GM10847 (cell line): ENCODE measurements around the gene TENT4B.

Source experiments
- POLR2A ChIP-seq: IDR thresholded peaks from 2 replicates; pipeline ENCODE4 v1.6.1; 2011; ENCODE audit not compliant: insufficient read length; ENCODE audit errors: extremely low read depth

Gene TENT4B

GRCh38 chr16:50251375-50252081 is 98.4 kb downstream of the TENT4B start:
- no peak for TF ChIP-seq POLR2A

DNA sequence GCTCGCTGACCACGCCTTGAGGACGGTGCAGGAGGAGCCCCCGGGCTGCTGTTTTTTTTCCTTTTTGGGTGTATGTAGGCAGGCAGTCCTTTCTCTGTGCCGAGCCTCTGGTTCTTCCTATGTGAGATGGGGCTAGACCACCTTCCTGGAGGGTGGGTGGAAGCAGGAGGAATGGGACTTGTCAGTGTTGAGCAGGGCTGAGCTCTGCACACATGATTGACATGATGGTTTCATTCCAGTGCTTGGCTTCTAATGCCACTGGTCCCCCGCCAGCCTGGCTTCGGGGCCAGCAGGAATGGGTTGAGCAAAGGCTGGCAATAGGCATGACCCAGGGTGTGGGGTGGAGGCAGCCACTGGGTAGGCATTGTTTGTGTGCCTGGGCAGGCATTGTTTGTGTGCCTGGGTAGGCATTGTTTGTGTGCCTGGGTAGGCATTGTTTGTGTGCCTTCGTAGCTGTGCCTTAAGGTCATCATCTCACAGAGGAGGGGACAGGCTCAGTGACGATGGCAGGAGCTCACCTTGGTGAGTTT is 99.0 kb downstream of the TENT4B start:
- no peak for TF ChIP-seq POLR2A

- no peak for TF ChIP-seq POLR2A
Measured at GRCh38 chr16:50252874-50253513, 99.9 kb downstream of the TENT4B start.

DNA sequence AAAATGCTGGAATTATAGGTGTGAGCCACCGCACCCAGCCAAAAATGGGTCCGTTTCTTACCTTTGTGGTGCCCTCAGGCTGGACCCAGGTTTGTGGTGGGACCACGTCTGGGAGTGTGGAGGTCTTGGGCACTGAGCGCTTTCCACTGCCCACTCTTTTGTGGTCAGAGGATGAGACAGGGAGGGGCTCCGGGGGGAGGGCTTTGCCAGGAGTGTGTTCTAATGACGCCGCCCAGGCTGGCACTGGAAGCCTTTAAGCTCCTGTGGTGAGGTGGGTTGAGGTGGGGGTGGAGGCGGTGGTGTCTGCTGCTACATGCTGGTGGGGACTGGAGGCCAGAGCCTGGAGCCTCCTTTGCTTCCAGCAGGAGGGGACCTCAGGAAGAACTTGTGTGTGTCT is 100.4 kb downstream of the TENT4B start:
- no peak for TF ChIP-seq POLR2A

DNA sequence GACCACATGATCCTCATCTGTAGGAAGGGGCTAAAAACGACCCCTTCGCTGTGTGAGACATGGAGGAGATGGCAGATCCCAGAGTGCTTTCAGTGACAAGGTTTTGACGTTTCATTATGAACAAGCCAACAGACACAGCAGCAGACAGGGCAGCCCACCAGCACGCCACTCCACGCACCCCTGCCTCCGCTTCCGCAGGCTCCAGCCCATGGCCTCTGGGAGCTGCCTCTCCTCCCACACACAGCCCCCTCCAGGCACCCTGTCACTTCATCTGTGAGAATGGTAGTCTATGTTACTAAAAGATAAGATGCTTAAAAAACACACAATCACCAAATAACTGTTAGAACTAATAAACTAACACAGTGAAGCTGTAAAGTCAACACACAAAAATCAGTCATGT is 101.0 kb downstream of the TENT4B start:
- no peak for TF ChIP-seq POLR2A

DNA sequence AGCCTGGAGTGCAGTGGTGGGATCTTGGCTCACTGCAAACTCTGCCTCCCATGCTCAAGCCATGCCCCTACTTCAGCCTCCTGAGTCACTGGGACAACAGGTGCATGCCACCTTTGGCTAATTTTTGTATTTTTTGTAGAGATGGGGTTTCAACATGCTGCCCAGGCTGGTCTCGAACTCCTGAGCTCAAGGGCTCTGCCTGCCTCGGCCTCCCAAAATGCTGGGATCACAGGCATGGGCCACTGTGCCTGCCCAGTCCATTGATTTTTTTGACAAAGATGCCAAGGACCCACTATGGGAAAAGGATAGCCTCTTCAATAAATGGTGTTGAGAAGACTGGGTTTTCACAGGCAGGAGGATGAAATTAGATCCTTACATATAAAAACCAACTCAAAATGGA is 102.4 kb downstream of the TENT4B start:
- TF ChIP-seq POLR2A, result no peak

DNA sequence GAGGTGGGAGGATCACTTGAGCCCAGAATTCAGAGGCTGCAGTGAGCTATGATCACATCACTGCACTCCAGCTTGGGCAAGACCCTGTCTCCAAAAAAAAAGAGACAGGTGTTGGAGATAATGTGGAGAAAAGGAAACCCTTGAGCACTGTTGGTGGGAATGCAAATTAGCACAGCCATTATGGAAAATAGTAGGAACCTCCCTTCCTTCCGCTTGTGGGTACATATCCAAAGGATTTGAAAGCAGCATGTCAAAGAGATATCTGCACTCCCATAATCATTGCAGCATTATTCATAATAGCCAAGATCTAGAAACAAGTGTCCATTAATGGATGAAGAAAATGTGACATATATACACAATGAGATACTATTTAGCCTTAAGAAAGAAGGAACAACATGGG is 103.5 kb downstream of the TENT4B start:
- TF ChIP-seq POLR2A, result no peak

- no peak for TF ChIP-seq POLR2A
Measured at GRCh38 chr16:50257876-50258275, 104.8 kb downstream of the TENT4B start.

DNA sequence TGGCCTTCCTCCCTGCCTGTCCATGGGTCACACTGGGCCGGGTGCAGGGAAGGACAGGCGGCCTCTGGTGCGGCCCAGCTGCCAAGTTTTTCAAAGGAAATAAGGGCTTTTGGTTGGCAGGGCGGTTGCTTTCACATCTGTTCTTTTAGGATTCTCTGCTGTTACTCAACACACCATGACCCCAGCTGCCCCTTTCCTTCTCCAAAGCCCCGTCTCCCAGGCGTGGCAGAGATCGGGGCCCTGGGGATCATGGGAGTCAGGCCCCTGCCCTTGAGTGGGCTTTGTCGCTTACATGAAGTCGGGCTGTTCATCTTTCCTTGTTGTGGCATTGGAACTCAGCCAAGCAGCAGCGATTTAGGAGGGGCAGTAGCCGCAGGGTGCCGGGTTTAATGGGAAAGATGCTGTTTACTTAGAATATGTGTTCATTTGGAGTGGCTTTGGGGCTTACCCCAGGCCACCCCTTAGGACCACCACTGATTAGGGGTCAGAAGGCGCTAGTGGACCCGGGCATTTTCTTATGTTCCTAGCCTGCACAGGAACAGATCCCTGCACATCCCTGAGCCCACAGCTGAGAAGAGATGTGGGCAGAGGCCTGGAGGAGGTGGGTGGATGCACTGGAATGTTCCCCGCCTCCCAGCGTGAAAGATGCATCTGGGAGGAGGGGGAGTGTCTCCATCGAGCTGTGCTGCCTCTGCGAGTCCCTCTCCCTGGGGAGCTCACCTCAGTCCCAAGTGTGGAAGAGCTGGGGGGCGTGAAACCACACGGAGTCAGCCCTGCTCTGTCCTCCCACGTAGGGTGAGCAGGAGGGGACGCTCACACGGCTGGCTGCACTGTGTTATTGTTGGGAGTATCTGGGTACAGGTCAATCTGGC is 106.5 kb downstream of the TENT4B start:
- no peak for TF ChIP-seq POLR2A

GRCh38 chr16:50260206-50261159 is 107.4 kb downstream of the TENT4B start:
- no peak for TF ChIP-seq POLR2A

DNA sequence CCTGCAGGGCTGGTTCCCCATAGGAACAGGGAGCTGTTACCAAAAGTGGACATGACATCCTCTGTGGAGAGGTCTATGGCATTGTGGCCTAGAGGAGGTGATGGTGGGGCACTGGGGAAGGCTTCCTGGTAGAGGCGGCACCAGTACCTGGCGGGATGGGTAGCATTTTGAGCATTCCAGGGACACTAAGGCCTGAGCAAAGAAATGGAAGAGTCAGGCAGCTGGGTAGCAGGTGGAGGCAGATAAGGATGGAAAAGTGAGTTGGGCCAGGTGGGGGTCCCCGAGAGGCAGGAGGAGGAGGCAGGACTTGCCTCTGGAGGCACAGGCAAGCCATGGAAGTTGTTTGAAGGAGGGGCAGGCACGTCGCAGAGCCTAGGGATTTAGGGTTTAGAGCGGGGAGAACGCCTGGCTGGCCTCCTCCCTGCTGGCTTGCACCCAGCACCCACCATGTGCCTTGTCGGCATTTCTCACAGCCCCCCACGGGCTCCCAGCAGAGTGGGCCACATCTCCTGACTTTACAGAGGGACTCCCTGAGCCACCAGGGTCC is 108.1 kb downstream of the TENT4B start:
- no peak for TF ChIP-seq POLR2A

DNA sequence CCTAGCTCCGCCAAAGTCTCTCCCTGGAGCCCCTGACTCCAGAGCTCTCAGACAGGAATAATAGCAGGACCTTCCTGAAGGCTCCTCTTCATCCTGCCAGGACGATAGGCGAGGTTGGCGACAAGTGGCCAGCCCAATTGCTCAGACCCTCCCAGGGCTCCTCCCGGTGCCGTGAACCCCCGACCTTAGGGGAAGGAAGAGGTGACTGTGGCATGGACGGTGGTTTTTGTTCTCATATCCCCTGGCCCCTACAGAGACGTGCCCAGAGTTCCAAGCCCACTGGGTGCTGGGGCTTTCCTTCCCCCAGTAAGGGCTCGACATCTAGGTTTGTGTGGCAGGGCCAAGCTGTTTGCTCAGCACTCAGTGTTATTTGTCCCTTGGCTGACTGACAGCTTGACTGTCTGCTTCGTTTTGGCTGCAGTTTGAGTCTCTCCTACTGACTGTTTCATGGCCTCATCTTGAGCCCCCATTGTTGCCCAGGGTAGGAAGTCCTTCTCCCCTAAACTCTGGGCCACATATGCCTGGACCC is 108.7 kb downstream of the TENT4B start:
- no peak for TF ChIP-seq POLR2A

GRCh38 chr16:50263060-50263909 is 110.2 kb downstream of the TENT4B start:
- no peak for TF ChIP-seq POLR2A
